Type B pancreatic cell (in vitro differentiated cells): ENCODE data around the gene STAP2. TPM values are rescaled to one million over a fixed set of nuclear protein-coding genes. Genes with fewer than 3 reads are reported as not detected.

Experiments used
- DNase-seq: peaks from one replicate; pipeline ENCODE4 v3.0.0; 2021; ENCODE audit warnings: mixed read lengths; ENCODE audit not compliant: unreplicated experiment; ENCODE audit errors: extremely low spot score
- H3K27ac Mint-ChIP-seq: 2 replicates; pipeline ENCODE4 v1.8.0; 2021; ENCODE audit warnings: mild to moderate bottlenecking, mixed read lengths
- H3K27me3 Mint-ChIP-seq: 2 replicates; pipeline ENCODE4 v1.8.0; 2021; ENCODE audit warnings: mixed read lengths
- H3K36me3 Mint-ChIP-seq: 2 replicates; pipeline ENCODE4 v1.8.0; 2021; ENCODE audit warnings: mixed read lengths
- H3K4me1 Mint-ChIP-seq: one replicate; pipeline ENCODE4 v1.8.0; 2021; ENCODE audit warnings: mixed read lengths; ENCODE audit not compliant: unreplicated experiment
- H3K4me3 Mint-ChIP-seq: 2 replicates; pipeline ENCODE4 v1.8.0; 2021; ENCODE audit warnings: mild to moderate bottlenecking, mixed read lengths
- H3K9me3 Mint-ChIP-seq: 2 replicates; pipeline ENCODE4 v1.8.0; 2021; ENCODE audit warnings: mixed read lengths
- CTCF ChIP-seq: fragments of 200-600 bp; sonication (generic); conservative IDR thresholded peaks from 2 replicates; pipeline ENCODE4 v1.5.0; 2021; ENCODE audit warnings: antibody characterized with exemption, mild to moderate bottlenecking
- long read RNA-seq: library from polyadenylated mRNA; unstranded; transcript quantifications from one replicate; pipeline ENCODE4 v2.0.0, GENCODE V29; 2020
- total RNA-seq: library from RNA; stranded (reverse); gene quantifications from 2 replicates; pipeline ENCODE4 v1.2.1, GENCODE V29; 2021; ENCODE audit warnings: low replicate concordance

Gene STAP2, protein sequence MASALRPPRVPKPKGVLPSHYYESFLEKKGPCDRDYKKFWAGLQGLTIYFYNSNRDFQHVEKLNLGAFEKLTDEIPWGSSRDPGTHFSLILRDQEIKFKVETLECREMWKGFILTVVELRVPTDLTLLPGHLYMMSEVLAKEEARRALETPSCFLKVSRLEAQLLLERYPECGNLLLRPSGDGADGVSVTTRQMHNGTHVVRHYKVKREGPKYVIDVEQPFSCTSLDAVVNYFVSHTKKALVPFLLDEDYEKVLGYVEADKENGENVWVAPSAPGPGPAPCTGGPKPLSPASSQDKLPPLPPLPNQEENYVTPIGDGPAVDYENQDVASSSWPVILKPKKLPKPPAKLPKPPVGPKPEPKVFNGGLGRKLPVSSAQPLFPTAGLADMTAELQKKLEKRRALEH
- 42.5 and 96.9 TPM in 2 replicates for total RNA-seq
- long read RNA-seq, transcript STAP2-201 (13 exons, 1,426 nt) = major isoform, 185 of 299 reads
- long read RNA-seq, transcript STAP2-206 (13 exons, 1,508 nt) = minor isoform, 50 of 299 reads
- long read RNA-seq, partial matches to known transcripts = 3 of 299 reads
- long read RNA-seq, other reads (novel, unspliced or antisense) = 61 of 299 reads

DNA sequence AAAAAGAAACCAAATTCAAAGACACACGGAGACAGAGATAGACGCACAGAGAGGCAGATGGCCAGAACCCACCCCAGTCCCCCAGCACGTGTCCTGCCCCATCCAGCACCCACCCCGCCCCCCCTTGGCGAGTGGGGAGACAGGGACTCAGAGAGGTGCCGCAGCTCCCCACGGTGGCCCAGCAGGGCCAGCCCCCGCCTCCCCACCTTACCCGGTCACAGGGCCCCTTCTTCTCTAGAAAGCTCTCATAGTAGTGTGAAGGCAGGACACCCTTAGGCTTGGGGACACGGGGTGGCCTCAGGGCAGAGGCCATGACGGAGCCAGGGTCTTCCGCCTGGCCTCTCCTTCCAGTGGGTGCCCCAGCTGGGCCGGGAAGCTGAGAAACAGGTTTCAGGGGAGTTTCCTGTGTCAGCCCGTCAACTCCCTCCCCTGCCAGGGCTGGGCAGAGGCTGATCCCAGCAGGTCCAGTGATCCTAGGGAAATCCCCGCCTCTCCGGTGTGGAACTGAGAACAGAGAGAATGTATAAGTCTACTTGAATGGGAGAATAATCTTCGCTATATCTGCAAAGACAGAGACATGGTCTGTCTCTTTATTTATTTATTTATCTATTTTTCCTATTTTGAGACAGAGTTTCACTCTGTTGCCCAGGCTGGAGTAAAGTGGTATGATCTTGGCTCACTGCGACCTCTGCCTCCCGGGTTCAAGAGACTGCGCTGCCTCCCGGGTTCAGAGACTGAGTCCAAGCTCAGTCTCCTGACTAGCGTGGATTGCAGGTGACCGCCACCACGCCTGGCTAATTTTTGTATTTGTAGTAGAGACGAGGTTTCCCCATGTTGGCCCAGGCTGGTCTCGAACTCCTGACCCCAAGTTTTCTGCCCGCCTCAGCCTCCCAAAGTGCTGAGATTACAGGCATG is at the start of gene STAP2:
Gene STAP2, minus strand, starts transcription at position 387 of the 915 bp plus-strand sequence. Its CDS starts 74 bp downstream, at position 313.
- peak within 1 kb of the TSS; percentile 98 for H3K27ac Mint-ChIP-seq
- H3K36me3 Mint-ChIP-seq = peaks cover 16% of the 10 kb centered on the region

GRCh38 chr19:4386041-4386782 is 47.6 kb upstream of the STAP2 start:
- Mint-ChIP-seq H3K9me3 (no peaks in the 10 kb centered on the region), H3K27me3 (no peaks in the 10 kb centered on the region), H3K27ac (peak overlapping the region; percentile 31), H3K4me3 (no peak overlapping the region), H3K36me3 (no peaks in the 10 kb centered on the region), H3K4me1 (peaks cover 34% of the 10 kb centered on the region)
- no peak for DNase-seq
- TF ChIP-seq CTCF = peak; percentile 53

More for the DNA sequence above, at the start of gene STAP2:
- no peaks in the 10 kb centered on the region for H3K9me3 Mint-ChIP-seq
- no peak for TF ChIP-seq CTCF
- DNase-seq = no peak
- H3K27me3 Mint-ChIP-seq = peaks cover 5% of the 10 kb centered on the region
- H3K4me1 Mint-ChIP-seq = peaks cover 9% of the 10 kb centered on the region
- peak within 1 kb of the TSS; percentile 93 for H3K4me3 Mint-ChIP-seq

DNA sequence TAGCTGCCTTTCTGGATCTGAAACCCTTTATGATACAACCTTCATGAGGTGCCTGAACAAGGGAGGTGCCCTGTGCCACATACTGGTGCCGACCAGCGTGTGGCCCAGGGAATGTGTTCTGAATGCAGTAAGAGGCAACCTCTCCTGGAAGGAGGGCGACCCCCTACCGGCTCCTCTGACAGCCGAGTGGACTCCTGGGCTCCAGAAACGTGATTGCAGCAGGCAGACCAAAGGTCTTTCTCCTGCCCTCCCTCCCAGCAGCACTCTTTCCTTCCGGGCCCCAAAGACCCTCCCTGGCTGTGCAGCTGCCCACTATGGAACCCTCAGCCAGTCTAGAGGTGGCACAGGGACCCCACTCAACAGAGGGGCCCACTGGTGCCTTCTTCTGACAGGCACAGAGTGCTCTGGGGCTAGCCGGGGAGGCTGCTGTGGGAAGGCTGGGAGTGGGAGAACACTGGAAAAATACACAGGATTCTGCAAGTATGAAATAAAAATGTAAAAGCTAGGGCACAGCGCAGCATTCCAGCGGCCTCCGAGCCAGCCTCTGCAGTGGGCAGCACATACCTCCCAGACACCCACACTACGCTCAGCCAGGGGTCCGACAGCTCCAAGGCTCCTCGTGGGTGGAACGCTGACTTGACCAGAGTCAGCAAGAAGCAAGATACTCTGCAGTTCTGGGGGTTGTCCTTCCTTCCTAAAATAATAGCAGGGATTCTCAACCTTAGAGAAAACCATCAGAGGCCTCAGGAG is 46.8 kb upstream of the STAP2 start:
- Mint-ChIP-seq H3K4me3 (no peak overlapping the region), H3K27ac (peak overlapping the region; percentile 31), H3K9me3 (no peaks in the 10 kb centered on the region), H3K36me3 (no peaks in the 10 kb centered on the region), H3K4me1 (peaks cover 29% of the 10 kb centered on the region), H3K27me3 (no peaks in the 10 kb centered on the region)
- no peak for TF ChIP-seq CTCF
- DNase-seq = no peak

DNA sequence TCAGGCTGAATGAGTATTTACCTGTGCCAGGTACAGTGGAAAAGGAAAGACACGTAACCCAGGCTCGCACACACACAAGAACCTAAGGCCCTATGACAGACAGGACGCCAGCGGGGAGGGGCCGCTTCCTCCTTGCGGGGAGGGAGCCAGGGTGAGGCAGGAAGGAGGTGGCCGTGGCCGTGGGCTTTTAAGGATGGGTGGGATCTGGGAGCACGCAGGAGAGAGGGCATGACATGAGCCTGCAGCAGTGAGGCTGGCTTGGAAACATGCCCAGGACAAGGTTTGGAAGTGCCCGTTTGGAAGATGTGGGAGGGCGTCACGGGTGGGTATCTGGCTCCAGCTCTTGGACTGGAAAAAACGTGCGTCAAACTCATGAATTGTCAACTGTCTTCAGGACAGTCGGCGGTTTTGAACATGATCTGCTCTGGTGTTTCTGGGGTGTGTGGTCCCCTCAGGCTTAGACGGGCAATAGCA is 41.7 kb upstream of the STAP2 start:
- no peak for TF ChIP-seq CTCF
- H3K27ac Mint-ChIP-seq = peak overlapping the region; percentile 83
- no peak for DNase-seq
- no peaks in the 10 kb centered on the region for H3K9me3 Mint-ChIP-seq
- peaks cover 3% of the 10 kb centered on the region for H3K36me3 Mint-ChIP-seq
- peak overlapping the region; percentile 13 for H3K4me3 Mint-ChIP-seq
- H3K27me3 Mint-ChIP-seq = no peaks in the 10 kb centered on the region
- H3K4me1 Mint-ChIP-seq = peaks cover 30% of the 10 kb centered on the region
